HuH-7.5 (cell line): ENCODE results near the gene GGPS1.
A peak's percentile ranks its signal among the peaks of the same experiment; 100 is the strongest.
"Not testable (repeated sequence)": the region's sequence is repeated elsewhere in the genome, so short reads cannot be mapped to it uniquely, and the experiment has no call there.

Experiments used
- DNase-seq: peaks from one replicate; pipeline ENCODE4 v3.0.0; 2011; ENCODE audit warnings: low spot score

Gene GGPS1

GRCh38 chr1:235304549-235305451, 23.6 kb upstream of the GGPS1 start:
- no peak for DNase-seq

DNA sequence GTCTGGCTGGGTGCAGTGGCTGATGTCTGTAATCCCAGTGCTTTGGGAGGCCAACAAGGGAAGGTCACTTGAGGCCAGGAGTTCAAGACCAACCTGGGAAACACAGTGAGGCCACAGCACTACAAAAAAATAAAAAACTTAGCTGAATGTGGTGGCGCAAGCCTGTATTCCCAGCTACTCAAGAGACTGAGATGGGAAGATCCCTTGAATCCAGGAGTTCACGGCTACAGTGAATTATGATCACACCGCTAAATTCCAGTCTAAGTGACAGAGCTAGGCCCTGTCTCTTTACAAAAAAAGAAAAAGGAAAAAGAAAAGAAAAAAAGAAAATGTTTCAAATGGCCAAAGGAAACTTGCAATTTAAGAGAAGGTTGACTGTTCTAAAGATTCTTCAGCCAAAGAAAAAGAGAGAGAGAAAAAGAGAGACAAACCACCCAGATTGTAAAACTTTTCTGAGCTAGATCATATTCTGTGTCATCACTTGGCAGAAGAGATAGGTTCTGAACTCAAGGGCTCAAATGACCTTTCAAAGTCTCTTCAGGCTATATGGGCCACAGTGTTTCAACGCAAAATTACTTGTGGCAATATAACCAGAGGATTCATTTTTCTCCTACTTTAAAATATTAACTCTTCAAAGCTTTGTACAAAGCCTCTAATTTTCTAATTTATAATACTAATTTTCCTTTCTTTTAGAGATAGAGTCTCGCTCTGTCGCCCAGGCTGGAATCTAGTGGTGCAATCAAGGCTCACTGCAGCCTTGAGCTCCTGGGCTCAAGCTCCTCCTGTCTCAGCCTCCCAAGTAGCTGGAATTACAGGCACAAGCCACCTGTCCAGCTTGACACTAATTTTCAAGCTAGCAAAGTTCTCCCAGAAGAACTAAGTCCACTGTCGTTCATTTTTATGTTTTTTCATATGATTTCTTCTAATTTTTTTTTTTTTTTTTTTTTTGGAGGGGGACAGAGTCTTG, 20.9 kb upstream of the GGPS1 start:
- DNase-seq = no peak

- DNase-seq = not testable (repeated sequence)
Observed at GRCh38 chr1:235309206-235309605, 19.2 kb upstream of the GGPS1 start.

- DNase-seq = no peak
Observed at GRCh38 chr1:235313262-235313661, 15.1 kb upstream of the GGPS1 start.

- DNase-seq = no peak
Observed at GRCh38 chr1:235313931-235314678, 14.3 kb upstream of the GGPS1 start.

- DNase-seq = no peak
Observed at GRCh38 chr1:235315173-235315572, 13.2 kb upstream of the GGPS1 start.

DNA sequence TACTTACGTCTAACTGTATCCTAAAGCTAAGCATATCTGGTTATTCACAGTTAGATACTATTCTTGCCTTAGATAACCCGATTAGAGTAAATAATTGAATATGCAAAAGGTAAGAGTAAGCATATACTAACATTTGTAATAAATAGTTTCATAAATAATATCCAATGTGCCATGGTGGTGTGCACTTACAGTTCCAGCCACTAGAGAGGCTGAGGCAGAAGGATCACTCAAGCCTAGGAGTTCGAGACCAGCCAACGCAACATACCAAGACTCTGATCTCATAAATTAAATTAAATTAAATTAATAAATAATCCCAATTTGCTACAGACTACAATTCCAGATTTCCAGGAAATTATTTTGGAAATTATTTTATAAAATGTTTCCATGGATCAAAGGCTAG, 12.6 kb upstream of the GGPS1 start:
- DNase-seq = no peak

GRCh38 chr1:235317168-235317567, 11.2 kb upstream of the GGPS1 start:
- no peak for DNase-seq

DNA sequence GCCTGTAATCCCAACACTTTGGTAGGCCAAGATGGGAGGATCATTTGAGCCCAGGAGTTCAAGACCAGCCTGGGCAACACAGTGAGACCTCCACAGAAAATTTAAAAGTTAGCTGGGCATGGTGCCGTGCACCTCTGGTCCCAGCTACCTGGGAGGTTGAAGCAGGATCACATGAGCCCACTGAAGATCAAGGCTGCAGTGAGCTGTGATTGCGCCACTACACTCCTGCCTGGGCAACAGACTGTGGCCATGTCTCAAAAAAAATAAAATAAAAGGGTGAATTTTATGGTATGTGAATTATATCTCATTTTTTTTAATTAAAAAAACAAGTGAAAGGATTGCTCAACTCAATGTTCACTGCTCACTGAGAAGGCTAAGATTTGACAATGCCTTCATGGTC, 9.1 kb upstream of the GGPS1 start:
- DNase-seq = no peak

GRCh38 chr1:235320521-235321179, 7.7 kb upstream of the GGPS1 start:
- DNase-seq = no peak

DNA sequence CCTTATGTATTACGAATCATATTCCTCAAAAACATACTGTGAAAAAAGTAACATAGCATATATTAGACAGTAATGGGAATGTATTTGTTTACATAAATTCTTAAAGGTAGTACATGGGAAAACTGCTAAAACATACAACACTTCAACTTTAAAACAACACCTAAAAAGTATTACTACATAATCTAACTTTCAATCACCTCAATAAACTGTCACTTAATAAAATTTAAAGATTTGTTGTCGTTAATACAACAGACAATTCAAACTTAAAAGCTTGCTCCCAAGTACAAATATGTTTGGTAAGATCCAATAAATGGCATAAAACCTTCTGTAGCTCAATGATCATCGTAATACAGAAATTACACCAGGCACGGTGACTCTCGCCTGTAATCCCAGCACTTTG, 4.1 kb upstream of the GGPS1 start:
- DNase-seq = no peak

DNA sequence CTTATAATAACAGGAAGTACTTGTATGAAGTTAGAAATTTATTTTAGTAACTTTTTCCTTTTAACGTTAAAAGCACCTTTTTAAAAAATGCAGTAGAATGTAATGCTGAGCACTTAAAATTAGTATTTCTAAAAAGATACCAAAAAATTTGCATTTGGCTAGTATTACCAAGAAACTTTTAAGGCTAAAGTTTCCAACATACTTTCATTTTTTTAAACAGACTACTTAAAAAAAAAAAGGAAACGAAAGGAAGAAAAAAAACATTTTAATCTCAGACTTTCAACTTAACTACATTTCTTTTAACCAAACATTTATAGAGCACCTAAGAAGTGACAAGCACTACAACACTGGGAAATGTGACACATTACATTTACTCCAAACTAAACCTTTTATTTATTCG, 3.2 kb upstream of the GGPS1 start:
- no peak for DNase-seq

DNA sequence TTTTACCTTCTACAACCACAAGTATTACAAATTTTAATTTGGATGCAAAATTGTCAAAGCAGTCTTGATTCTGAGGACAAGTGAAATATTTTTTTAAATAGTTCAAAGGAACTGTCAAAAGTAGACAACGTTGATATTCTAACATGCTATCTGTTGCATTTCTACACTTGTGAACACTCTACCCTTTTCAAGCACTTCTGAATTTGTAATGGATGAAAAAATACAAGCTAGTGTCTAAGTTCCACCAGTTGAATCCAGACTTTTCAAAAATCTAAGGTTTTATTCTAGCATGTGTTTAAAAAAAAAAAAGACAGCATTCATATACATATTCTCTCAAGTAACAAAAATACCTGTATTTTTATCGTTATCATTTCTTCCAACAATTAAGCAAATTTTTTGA, 2.5 kb upstream of the GGPS1 start:
- no peak for DNase-seq

GRCh38 chr1:235326719-235327558, 1.4 kb upstream of the GGPS1 start:
- DNase-seq = peak; percentile 32

DNA sequence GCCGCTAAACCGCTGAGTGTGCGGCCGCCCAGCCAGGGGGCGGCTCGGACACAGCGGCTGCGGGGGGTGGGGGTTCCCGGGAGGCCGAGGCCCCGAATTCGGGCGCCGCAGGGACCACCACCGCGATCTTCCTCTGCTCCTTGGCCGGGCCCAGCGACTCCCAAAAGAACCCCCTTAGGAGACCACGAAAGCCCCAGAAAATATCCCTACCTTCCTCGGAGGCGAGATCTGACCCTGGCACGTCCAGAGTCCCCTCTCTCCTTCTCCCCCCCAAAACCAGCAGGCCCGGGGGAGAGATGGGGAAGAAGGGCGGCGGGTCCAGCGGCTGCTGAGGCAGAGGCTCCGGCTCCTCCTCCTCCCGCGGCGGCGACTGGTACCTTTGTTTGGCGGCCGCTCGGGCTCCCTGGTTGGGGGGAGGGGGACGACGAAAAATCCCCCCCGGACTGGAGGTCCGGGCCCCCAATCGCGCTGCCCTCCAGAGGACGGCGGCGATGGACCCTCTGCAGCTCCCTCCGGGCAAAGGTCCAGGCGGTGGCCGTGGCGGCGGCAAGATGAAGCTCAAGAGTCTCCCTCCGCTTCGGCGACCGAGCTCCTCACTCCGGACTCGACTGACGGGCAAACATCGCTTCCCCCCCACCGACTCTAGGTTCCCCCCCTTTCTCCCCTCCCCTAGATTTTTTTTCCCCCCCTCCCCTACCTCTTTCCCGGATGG, 655 bp upstream of the GGPS1 start, which contains the start of gene ARID4B:
TSS of gene ARID4B (minus strand) at position 621 of the 712 bp plus-strand sequence. CDS start 1,260 bp downstream, outside the sequence.
- DNase-seq = no peak

DNA sequence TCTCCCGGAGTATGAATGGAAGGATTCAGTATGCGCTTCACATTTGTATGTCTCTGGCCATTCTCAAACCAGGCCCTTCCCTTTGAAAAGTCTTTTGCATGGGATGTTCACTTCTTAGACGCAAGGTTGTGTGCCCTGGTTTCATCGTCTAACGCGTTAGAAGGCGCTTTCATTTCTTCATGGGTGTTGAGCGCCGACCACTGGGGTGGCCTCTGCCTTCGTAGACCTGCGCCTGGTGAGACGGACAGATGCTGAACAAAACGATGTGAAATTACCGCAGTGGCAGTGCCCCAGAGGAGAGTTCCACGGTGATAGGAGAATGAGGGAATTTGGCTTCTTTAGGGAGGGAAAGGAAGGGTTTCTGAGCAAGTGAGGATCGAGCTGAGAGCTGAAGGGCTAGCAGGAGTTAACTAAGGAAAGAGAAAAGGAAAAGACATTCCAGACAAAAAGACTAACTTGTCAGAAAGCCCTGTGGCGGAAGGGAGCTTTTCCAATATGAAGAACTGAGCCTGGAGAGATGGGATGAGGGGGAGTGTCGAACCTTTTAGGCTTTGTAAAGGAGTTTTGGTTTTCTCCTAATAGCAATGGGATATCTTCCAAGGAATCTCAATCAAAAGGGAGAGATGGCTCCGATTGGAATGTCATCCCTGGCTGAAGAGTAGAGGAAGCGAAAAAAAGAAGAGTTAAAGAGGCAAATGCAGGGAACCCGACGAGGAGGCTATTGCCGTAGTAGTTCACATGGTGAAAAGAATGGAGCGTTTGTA, 951 bp downstream of the GGPS1 start:
- no peak for DNase-seq

GRCh38 chr1:235330918-235331285, 2.5 kb downstream of the GGPS1 start:
- DNase-seq = no peak

DNA sequence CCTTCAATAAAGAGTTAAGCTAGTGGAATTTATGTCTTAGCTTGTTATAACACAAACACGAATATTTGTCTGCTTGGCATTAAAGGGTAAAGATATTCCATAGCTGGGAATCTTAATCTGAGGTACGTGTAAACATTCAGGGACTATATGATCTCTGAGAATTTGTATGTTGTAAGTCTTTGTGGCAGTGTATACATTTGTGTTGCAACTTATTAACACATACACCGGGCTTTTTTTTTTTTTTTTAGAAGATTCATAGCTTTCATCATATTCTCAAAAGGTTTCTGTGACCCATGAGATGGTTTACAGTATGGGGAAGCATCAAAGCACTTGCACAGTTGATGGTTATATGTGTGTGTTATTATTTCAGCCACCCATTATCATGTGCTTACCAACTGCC, 3.0 kb downstream of the GGPS1 start:
- DNase-seq = no peak

DNA sequence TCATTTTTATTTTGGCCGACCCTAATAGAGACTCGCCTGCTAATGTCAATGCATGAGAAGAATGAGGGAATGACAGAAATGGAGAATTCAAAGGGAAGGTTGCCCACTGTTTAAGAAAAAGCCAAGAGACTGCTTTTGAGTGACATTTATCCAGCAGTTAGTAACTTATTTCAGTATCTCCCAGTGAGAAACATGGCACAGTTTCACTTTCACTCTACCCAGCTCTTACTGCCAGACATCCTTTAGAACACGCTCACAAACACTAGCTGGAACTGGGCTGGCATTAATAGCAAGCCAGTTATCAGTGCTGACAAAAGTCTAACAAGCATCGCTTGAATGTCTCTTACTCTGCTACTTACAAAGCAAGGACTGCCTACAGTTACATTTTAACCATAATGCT, 8.5 kb downstream of the GGPS1 start:
- DNase-seq = no peak
